ENCODE results near the gene VAPB.

VAPB gene

GRCh38 chr20:58497076-58497641 lies 108.1 kb downstream of the VAPB start:
- Histone ChIP-seq H3K9me3 (ENCODE audit: control insufficient read depth, low read depth, low read length) (no peaks in the 10 kb centered on the region), H3K27ac (ENCODE audit: low read length) (no peak overlapping the region), H3K36me3 (ENCODE audit: control insufficient read depth, low read depth, low read length) (no peaks in the 10 kb centered on the region), H3K4me1 (ENCODE audit: control insufficient read depth, low read depth, low read length) (no peaks in the 10 kb centered on the region), H3K9ac (ENCODE audit: low read length) (no peak overlapping the region), H3K27me3 (ENCODE audit: control insufficient read depth, insufficient read depth, low read length) (no peaks in the 10 kb centered on the region), H3K4me3 (ENCODE audit: low read length) (no peak overlapping the region)

DNA sequence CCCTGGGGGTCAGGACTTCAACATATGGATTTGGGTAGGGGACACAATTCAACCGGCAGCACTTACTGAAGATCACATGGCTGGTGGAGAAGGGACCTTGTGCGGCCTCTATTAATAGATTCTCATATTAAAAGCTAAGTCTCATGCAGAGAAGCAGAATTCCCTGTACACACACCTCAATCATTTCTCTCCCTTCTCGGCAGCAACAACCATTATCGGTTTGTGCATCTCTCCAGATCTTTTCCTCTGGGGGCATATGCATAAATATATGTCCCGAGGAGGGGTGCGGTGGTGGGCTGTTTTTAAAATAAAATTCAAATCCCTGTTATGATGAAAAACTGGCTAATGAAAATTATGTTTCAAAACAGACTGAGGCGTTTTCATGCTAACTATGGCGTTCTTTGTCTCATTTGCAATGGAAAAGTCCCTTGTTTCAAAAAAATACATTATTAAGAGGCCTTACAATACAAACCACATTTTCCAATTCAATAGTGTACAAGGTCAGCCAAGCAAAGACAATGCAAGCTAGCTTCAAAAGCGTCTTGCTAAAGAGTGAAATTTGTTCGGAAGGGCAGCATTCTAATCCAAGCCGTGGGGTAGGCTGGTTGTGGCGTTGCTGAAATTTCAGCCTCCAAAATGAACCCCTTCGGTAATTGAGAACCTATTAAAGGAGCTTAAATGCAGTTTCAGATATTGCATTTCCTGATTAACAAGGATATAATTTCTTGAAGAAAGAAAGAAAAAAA lies 108.9 kb downstream of the VAPB start:
- Histone ChIP-seq H3K4me1 (ENCODE audit: control insufficient read depth, low read depth, low read length) (no peaks in the 10 kb centered on the region), H3K27ac (ENCODE audit: low read length) (no peak overlapping the region), H3K4me3 (ENCODE audit: low read length) (no peak overlapping the region), H3K9ac (ENCODE audit: low read length) (no peak overlapping the region), H3K36me3 (ENCODE audit: control insufficient read depth, low read depth, low read length) (no peaks in the 10 kb centered on the region), H3K9me3 (ENCODE audit: control insufficient read depth, low read depth, low read length) (no peaks in the 10 kb centered on the region), H3K27me3 (ENCODE audit: control insufficient read depth, insufficient read depth, low read length) (no peaks in the 10 kb centered on the region)

GRCh38 chr20:58498470-58499068 lies 109.5 kb downstream of the VAPB start:
- H3K27me3 ChIP-seq (ENCODE audit: control insufficient read depth, insufficient read depth, low read length), result no peaks in the 10 kb centered on the region
- H3K4me3 ChIP-seq (ENCODE audit: low read length), result no peak overlapping the region
- H3K9me3 ChIP-seq (ENCODE audit: control insufficient read depth, low read depth, low read length), result peaks cover under 1% of the 10 kb centered on the region
- no peak overlapping the region for H3K9ac ChIP-seq (ENCODE audit: low read length)
- H3K36me3 ChIP-seq (ENCODE audit: control insufficient read depth, low read depth, low read length), result no peaks in the 10 kb centered on the region
- no peak overlapping the region for H3K27ac ChIP-seq (ENCODE audit: low read length)
- H3K4me1 ChIP-seq (ENCODE audit: control insufficient read depth, low read depth, low read length), result no peaks in the 10 kb centered on the region

GRCh38 chr20:58500256-58500655 lies 111.2 kb downstream of the VAPB start:
- Histone ChIP-seq H3K27me3 (ENCODE audit: control insufficient read depth, insufficient read depth, low read length) (no peaks in the 10 kb centered on the region), H3K4me1 (ENCODE audit: control insufficient read depth, low read depth, low read length) (no peaks in the 10 kb centered on the region), H3K27ac (ENCODE audit: low read length) (no peak overlapping the region), H3K36me3 (ENCODE audit: control insufficient read depth, low read depth, low read length) (no peaks in the 10 kb centered on the region), H3K9me3 (ENCODE audit: control insufficient read depth, low read depth, low read length) (peaks cover 12% of the 10 kb centered on the region), H3K4me3 (ENCODE audit: low read length) (no peak overlapping the region), H3K9ac (ENCODE audit: low read length) (no peak overlapping the region)
